ENCODE measurements around the gene ZNF32.
A peak's percentile ranks its signal among the peaks of the same experiment; 100 is the strongest.

ZNF32 gene

DNA sequence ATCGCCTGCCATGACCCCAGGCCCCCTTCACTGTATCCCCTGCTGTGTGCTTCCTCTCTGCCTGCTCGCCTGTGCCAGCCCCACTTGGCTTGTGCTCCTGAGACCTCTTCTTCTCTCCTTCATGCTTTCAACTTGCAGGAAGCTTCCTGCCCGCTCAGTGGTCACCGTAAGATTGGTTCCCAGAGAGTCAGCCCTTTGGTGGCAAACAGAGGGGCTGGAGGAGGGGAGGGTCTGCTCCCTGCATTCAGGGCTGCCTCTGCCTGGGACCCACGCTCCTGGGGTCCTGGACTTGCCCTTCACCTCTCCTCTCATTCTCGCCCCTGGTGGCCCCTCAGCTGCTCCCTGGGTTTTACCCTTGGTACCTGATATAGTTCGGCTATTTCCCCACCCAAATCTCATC, 45.8 kb upstream of the ZNF32 start:
- Histone ChIP-seq H2BK5ac (ENCODE audit: low read length) (no peak overlapping the region), H4K8ac (ENCODE audit: low read depth, low read length) (no peak overlapping the region), H3K36me3 (ENCODE audit: control insufficient read depth, insufficient read depth, low read length) (no peaks in the 10 kb centered on the region), H3K4me3 (ENCODE audit: low read length) (no peak overlapping the region), H3K27ac (ENCODE audit: low read depth, low read length) (no peak overlapping the region), H3K79me2 (ENCODE audit: control insufficient read depth, insufficient read depth, low read length) (no peaks in the 10 kb centered on the region), H3K23ac (ENCODE audit: low read length) (no peak overlapping the region), H3K79me1 (ENCODE audit: low read length) (no peaks in the 10 kb centered on the region), H3K4me2 (ENCODE audit: low read length) (no peak overlapping the region), H2BK120ac (ENCODE audit: low read depth, low read length) (no peak overlapping the region), H2AK5ac (ENCODE audit: low read length) (no peak overlapping the region), H3K4ac (ENCODE audit: low read depth, low read length) (no peak overlapping the region), H3K27me3 (ENCODE audit: insufficient read depth, low read length, poor library complexity) (no peaks in the 10 kb centered on the region), H3K18ac (ENCODE audit: low read length) (no peak overlapping the region), H3K56ac (ENCODE audit: low read length) (no peak overlapping the region), H4K5ac (ENCODE audit: low read length) (no peak overlapping the region), H3K9ac (ENCODE audit: low read length) (no peak overlapping the region), H3K4me1 (ENCODE audit: control insufficient read depth, low read depth, low read length) (no peaks in the 10 kb centered on the region), H2BK15ac (replicated peaks; ENCODE audit: low read depth) (no peak overlapping the region)
- no peak for DNase-seq
- WGBS (ENCODE audit: extremely low coverage, insufficient coverage, low lambda C conversion rate) = no CpG with 5 or more reads among the region's 7 CpGs

DNA sequence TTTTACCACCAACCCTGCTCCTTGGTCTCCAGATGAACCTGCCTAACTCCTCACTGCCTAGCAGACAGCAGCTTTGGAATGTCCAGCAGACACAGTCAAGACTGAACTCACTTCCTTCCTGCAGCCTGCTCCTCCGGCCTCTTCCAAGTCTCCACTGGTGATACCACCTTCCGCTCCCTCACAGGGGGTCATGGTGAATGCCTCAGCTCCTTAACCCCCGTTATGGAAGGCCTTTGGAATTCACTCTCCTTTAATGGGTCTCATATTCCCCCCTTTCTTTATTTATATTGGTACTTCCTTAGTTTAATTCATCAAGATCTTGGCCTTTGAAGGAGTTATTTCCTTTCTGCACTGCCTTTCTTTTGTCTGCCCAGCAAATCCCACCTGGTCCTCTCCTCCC, 44.9 kb upstream of the ZNF32 start:
- Histone ChIP-seq H3K27ac (ENCODE audit: low read depth, low read length) (no peak overlapping the region), H3K27me3 (ENCODE audit: insufficient read depth, low read length, poor library complexity) (no peaks in the 10 kb centered on the region), H3K4me2 (ENCODE audit: low read length) (no peak overlapping the region), H2BK120ac (ENCODE audit: low read depth, low read length) (no peak overlapping the region), H3K9ac (ENCODE audit: low read length) (no peak overlapping the region), H3K79me2 (ENCODE audit: control insufficient read depth, insufficient read depth, low read length) (no peaks in the 10 kb centered on the region), H3K18ac (ENCODE audit: low read length) (no peak overlapping the region), H3K4me3 (ENCODE audit: low read length) (no peak overlapping the region), H3K4ac (ENCODE audit: low read depth, low read length) (no peak overlapping the region), H3K23ac (ENCODE audit: low read length) (no peak overlapping the region), H3K36me3 (ENCODE audit: control insufficient read depth, insufficient read depth, low read length) (no peaks in the 10 kb centered on the region), H2BK15ac (replicated peaks; ENCODE audit: low read depth) (no peak overlapping the region), H2AK5ac (ENCODE audit: low read length) (no peak overlapping the region), H4K5ac (ENCODE audit: low read length) (no peak overlapping the region), H2BK5ac (ENCODE audit: low read length) (no peak overlapping the region), H3K4me1 (ENCODE audit: control insufficient read depth, low read depth, low read length) (no peaks in the 10 kb centered on the region), H3K79me1 (ENCODE audit: low read length) (no peaks in the 10 kb centered on the region), H4K8ac (ENCODE audit: low read depth, low read length) (no peak overlapping the region), H3K56ac (ENCODE audit: low read length) (no peak overlapping the region)
- no CpG with 5 or more reads among the region's 3 CpGs for WGBS (ENCODE audit: extremely low coverage, insufficient coverage, low lambda C conversion rate)
- DNase-seq = no peak

DNA sequence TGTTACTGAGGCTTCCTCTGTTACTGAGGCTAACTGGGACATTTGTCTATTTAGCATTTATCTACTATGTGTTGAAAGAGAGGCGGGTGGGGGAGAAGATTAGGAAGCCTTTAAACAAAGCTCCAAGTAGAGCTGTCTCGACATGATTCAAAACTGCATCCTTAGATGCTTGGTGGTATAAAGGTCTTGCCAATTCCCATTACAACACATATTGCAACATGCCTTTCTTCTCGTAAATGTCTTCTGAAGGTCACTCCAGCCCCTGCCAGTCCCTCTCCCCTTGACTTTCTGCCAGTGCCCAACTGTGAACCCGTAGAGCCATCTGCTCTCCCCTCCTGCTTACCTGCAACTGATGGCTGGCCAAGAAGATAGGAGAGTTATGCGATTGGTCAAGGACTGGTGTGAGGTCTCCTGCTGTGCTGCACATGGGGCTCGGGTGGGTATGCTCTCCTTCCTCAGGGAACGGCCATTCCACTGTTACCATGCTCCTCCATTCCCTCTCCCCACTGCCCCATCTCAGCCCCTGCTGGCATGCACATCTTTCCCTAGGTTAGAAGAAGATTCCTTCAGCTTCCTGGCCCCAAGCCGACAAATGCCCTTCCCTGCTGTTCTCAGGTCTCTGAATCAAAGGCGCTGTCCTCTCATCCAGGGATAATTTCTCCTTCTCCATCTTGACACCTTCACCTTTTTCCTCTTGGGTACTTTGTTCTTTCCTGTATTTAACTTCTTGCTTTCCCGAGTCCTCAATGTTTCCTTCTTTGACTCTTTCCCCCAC, 43.6 kb upstream of the ZNF32 start:
- Histone ChIP-seq H3K4me2 (ENCODE audit: low read length) (no peak overlapping the region), H3K4me1 (ENCODE audit: control insufficient read depth, low read depth, low read length) (no peaks in the 10 kb centered on the region), H4K8ac (ENCODE audit: low read depth, low read length) (no peak overlapping the region), H3K4ac (ENCODE audit: low read depth, low read length) (no peak overlapping the region), H3K79me1 (ENCODE audit: low read length) (no peaks in the 10 kb centered on the region), H4K5ac (ENCODE audit: low read length) (no peak overlapping the region), H3K27me3 (ENCODE audit: insufficient read depth, low read length, poor library complexity) (no peaks in the 10 kb centered on the region), H3K56ac (ENCODE audit: low read length) (no peak overlapping the region), H3K4me3 (ENCODE audit: low read length) (no peak overlapping the region), H3K23ac (ENCODE audit: low read length) (no peak overlapping the region), H3K18ac (ENCODE audit: low read length) (no peak overlapping the region), H2AK5ac (ENCODE audit: low read length) (no peak overlapping the region), H3K36me3 (ENCODE audit: control insufficient read depth, insufficient read depth, low read length) (no peaks in the 10 kb centered on the region), H2BK15ac (replicated peaks; ENCODE audit: low read depth) (no peak overlapping the region), H2BK5ac (ENCODE audit: low read length) (no peak overlapping the region), H3K27ac (ENCODE audit: low read depth, low read length) (no peak overlapping the region), H2BK120ac (ENCODE audit: low read depth, low read length) (no peak overlapping the region), H3K9ac (ENCODE audit: low read length) (no peak overlapping the region), H3K79me2 (ENCODE audit: control insufficient read depth, insufficient read depth, low read length) (no peaks in the 10 kb centered on the region)
- WGBS (ENCODE audit: extremely low coverage, insufficient coverage, low lambda C conversion rate) = no CpG with 5 or more reads among the region's 10 CpGs
- DNase-seq = no peak

DNA sequence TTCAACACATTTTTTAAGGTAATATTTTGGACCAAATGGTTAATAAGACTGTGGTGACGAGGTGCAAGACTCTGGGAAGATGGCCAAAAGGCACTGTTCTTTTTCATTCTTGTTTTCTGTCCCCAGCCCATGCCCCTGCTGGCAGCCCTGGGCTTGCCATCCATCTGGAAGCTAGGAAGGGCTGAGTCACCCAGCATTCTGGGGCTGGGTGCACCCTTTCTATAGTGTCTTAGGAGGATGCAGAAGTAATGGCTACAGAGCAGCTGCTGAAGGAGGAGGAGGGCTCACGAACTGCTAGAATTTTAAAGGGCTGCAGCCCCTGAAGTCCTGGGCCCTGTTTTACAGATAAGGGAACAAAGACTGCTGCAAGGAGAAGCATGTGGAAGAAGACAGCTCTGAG, 42.8 kb upstream of the ZNF32 start:
- Histone ChIP-seq H2AK5ac (ENCODE audit: low read length) (no peak overlapping the region), H3K18ac (ENCODE audit: low read length) (no peak overlapping the region), H3K23ac (ENCODE audit: low read length) (no peak overlapping the region), H3K27me3 (ENCODE audit: insufficient read depth, low read length, poor library complexity) (no peaks in the 10 kb centered on the region), H3K79me2 (ENCODE audit: control insufficient read depth, insufficient read depth, low read length) (no peaks in the 10 kb centered on the region), H3K4me2 (ENCODE audit: low read length) (no peak overlapping the region), H3K27ac (ENCODE audit: low read depth, low read length) (no peak overlapping the region), H3K4me1 (ENCODE audit: control insufficient read depth, low read depth, low read length) (no peaks in the 10 kb centered on the region), H2BK15ac (replicated peaks; ENCODE audit: low read depth) (no peak overlapping the region), H3K36me3 (ENCODE audit: control insufficient read depth, insufficient read depth, low read length) (no peaks in the 10 kb centered on the region), H2BK5ac (ENCODE audit: low read length) (no peak overlapping the region), H2BK120ac (ENCODE audit: low read depth, low read length) (no peak overlapping the region), H3K79me1 (ENCODE audit: low read length) (no peaks in the 10 kb centered on the region), H3K9ac (ENCODE audit: low read length) (no peak overlapping the region), H3K4me3 (ENCODE audit: low read length) (no peak overlapping the region), H4K8ac (ENCODE audit: low read depth, low read length) (no peak overlapping the region), H4K5ac (ENCODE audit: low read length) (no peak overlapping the region), H3K56ac (ENCODE audit: low read length) (no peak overlapping the region), H3K4ac (ENCODE audit: low read depth, low read length) (no peak overlapping the region)
- DNase-seq = no peak
- no CpG with 5 or more reads among the region's 2 CpGs for WGBS (ENCODE audit: extremely low coverage, insufficient coverage, low lambda C conversion rate)

DNA sequence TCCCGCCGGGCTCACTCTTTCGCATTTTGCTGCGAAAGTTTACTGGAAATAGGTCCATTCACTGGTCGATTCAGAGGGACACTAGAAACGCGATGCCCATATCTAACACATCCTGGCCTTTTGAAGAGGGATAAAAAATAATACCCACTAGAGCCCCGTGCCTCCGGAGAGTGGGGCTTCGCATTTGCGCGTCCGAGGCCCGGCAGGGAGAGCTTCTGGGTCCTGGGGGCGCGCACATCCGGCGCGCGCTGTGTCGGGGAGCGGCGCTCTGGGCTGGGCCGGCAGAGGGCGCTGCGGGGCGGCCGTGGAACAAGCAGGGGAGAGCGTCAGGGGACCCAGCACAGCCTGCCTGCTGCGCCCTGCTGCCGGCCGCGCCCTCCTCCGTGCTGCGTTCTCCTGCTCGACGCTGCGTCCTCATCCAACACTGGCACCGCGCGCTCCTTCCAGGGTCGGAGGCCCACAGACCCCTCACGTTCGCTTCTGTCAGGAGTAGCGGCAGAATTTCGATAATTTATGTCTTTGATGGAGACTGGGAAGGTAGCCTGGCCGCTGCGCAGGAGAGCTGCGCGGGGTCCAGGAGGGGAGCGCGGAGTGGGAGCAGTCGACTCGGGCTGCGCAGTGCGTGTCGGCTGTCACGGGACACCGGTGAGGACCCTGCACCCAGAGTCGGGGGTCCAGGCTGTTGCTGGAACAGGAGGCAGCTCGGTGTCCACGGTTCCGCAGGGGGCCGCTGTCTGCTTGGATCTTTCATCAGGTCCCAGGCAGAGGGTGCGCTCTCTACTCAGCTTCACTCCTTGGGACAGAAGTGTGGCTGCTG, 41.5 kb upstream of the ZNF32 start:
- Histone ChIP-seq H3K4me1 (ENCODE audit: control insufficient read depth, low read depth, low read length) (no peaks in the 10 kb centered on the region), H3K18ac (ENCODE audit: low read length) (no peak overlapping the region), H3K56ac (ENCODE audit: low read length) (peak overlapping the region; percentile 90), H3K27ac (ENCODE audit: low read depth, low read length) (no peak overlapping the region), H2AK5ac (ENCODE audit: low read length) (no peak overlapping the region), H2BK5ac (ENCODE audit: low read length) (no peak overlapping the region), H3K79me1 (ENCODE audit: low read length) (no peaks in the 10 kb centered on the region), H3K79me2 (ENCODE audit: control insufficient read depth, insufficient read depth, low read length) (no peaks in the 10 kb centered on the region), H3K23ac (ENCODE audit: low read length) (no peak overlapping the region), H2BK15ac (replicated peaks; ENCODE audit: low read depth) (no peak overlapping the region), H3K4me2 (ENCODE audit: low read length) (peak overlapping the region; percentile 84), H3K27me3 (ENCODE audit: insufficient read depth, low read length, poor library complexity) (no peaks in the 10 kb centered on the region), H2BK120ac (ENCODE audit: low read depth, low read length) (no peak overlapping the region), H3K36me3 (ENCODE audit: control insufficient read depth, insufficient read depth, low read length) (no peaks in the 10 kb centered on the region), H4K5ac (ENCODE audit: low read length) (no peak overlapping the region), H3K9ac (ENCODE audit: low read length) (peak overlapping the region; percentile 86), H3K4me3 (ENCODE audit: low read length) (peak overlapping the region; percentile 37), H4K8ac (ENCODE audit: low read depth, low read length) (no peak overlapping the region), H3K4ac (ENCODE audit: low read depth, low read length) (no peak overlapping the region)
- no CpG with 5 or more reads among the region's 65 CpGs for WGBS (ENCODE audit: extremely low coverage, insufficient coverage, low lambda C conversion rate)
- peak; percentile 80 for DNase-seq

Measured in mesendoderm (in vitro differentiated cells).